GM19023 (cell line): ENCODE results near the gene ABCG8.

ENCODE experiments used
- ATAC-seq: cut with Tn5 transposase; IDR thresholded peaks from one replicate; pipeline ENCODE4 v1.9.1; 2021; ENCODE audit warnings: mild to moderate bottlenecking, moderate library complexity; ENCODE audit not compliant: unreplicated experiment

ABCG8 gene

GRCh38 chr2:43825841-43826240, 12.9 kb upstream of the ABCG8 start:
- no peak for ATAC-seq

- ATAC-seq = no peak
Observed at GRCh38 chr2:43826305-43827250, 12.2 kb upstream of the ABCG8 start.

- no peak for ATAC-seq
Observed at GRCh38 chr2:43831543-43832294, 7.1 kb upstream of the ABCG8 start.

GRCh38 chr2:43832457-43832856, 6.3 kb upstream of the ABCG8 start:
- ATAC-seq = no peak

- no peak for ATAC-seq
Observed at GRCh38 chr2:43837033-43837432, 1.7 kb upstream of the ABCG8 start.

- no peak for ATAC-seq
Observed at GRCh38 chr2:43837831-43838559, 776 bp upstream of the ABCG8 start.

GRCh38 chr2:43839776-43840564, 1.2 kb downstream of the ABCG8 start:
- ATAC-seq = no peak

- no peak for ATAC-seq
Observed at GRCh38 chr2:43840965-43841364, 2.2 kb downstream of the ABCG8 start.

- ATAC-seq = no peak
Observed at GRCh38 chr2:43841949-43842865, 3.4 kb downstream of the ABCG8 start.

- no peak for ATAC-seq
Observed at GRCh38 chr2:43842866-43843226, 4.1 kb downstream of the ABCG8 start.

- ATAC-seq = no peak
Observed at GRCh38 chr2:43845181-43845580, 6.4 kb downstream of the ABCG8 start.

GRCh38 chr2:43846140-43846793, 7.5 kb downstream of the ABCG8 start:
- no peak for ATAC-seq

- no peak for ATAC-seq
Observed at GRCh38 chr2:43848214-43848613, 9.4 kb downstream of the ABCG8 start.

GRCh38 chr2:43851011-43851980, 12.5 kb downstream of the ABCG8 start:
- no peak for ATAC-seq

- no peak for ATAC-seq
Observed at GRCh38 chr2:43852196-43852730, 13.5 kb downstream of the ABCG8 start.

- ATAC-seq = no peak
Observed at GRCh38 chr2:43853141-43854081, 14.6 kb downstream of the ABCG8 start.
